HEK293 (cell line): ENCODE measurements around the gene CAMSAP3.

Source experiments
- CTCF ChIP-seq: fragments of 450-650 bp; formaldehyde crosslinking; IDR thresholded peaks from 2 replicates; pipeline ENCODE4 v1.5.1; 2016; ENCODE audit warnings: missing biosample characterization, missing genetic modification characterization
- ELK4 ChIP-seq: IDR thresholded peaks from 2 replicates; pipeline ENCODE4 v1.6.1; 2011; ENCODE audit warnings: mild to moderate bottlenecking, low read depth, low read length, borderline replicate concordance
- HIC1 ChIP-seq: fragments of 450-650 bp; formaldehyde crosslinking; IDR thresholded peaks from 2 replicates; pipeline ENCODE4 v1.5.1; 2016; ENCODE audit warnings: missing biosample characterization, missing genetic modification characterization
- HOXC10 ChIP-seq: sonication (generic); formaldehyde crosslinking; IDR thresholded peaks from 2 replicates; pipeline ENCODE4 v1.8.1; 2023; ENCODE audit warnings: mild to moderate bottlenecking, missing genetic modification reagents
- MEIS1 ChIP-seq: sonication (generic); formaldehyde crosslinking; IDR thresholded peaks from 2 replicates; pipeline ENCODE4 v1.8.1; 2022; ENCODE audit warnings: missing genetic modification reagents, mild to moderate bottlenecking, borderline replicate concordance
- ZNF18 ChIP-seq: fragments of 450-650 bp; formaldehyde crosslinking; IDR thresholded peaks from 2 replicates; pipeline ENCODE4 v1.5.1; 2016; ENCODE audit warnings: missing biosample characterization, missing genetic modification characterization
- ZNF704 ChIP-seq: fragments of 450-650 bp; formaldehyde crosslinking; IDR thresholded peaks from 2 replicates; pipeline ENCODE4 v1.5.1; 2016; ENCODE audit warnings: missing biosample characterization, missing genetic modification characterization
- ZNF76 ChIP-seq: fragments of 450-650 bp; formaldehyde crosslinking; IDR thresholded peaks from 2 replicates; pipeline ENCODE4; 2016; ENCODE audit warnings: low read depth, missing biosample characterization, missing genetic modification characterization, borderline replicate concordance

- TF ChIP-seq ZNF76 (tag by site-specific recombination), result no peak
- no peak for TF ChIP-seq ZNF704 (tag by site-specific recombination)
- no peak for TF ChIP-seq HIC1
- no peak for TF ChIP-seq CTCF (tag by site-specific recombination)
- TF ChIP-seq ZNF18, result no peak
- TF ChIP-seq HOXC10 (CRISPR knock-in tag), result no peak
- no peak for TF ChIP-seq MEIS1 (CRISPR knock-in tag)
- TF ChIP-seq ELK4, result no peak
These were observed 67.0 kb downstream of the CAMSAP3 start for GRCh38 chr19:7662657-7663056.
